Smooth muscle cell (in vitro differentiated cells): Measurements from ENCODE around the gene SCARB1. TPM values are rescaled to one million over a fixed set of nuclear protein-coding genes. Genes with fewer than 3 reads are reported as not detected.

ENCODE experiments used
- DNase-seq: peaks from one replicate; lab custom pipeline; 2025; ENCODE audit not compliant: unreplicated experiment; lab: John Stamatoyannopoulos, UW
- H2AFZ ChIP-seq: fragments of 200-600 bp; sonication (generic); 2 replicates; pipeline ENCODE4 v1.6.0; 2016; ENCODE audit warnings: antibody characterized with exemption, low read depth, mild to moderate bottlenecking
- H3F3A ChIP-seq: fragments of 200-600 bp; sonication (generic); 2 replicates; pipeline ENCODE4 v1.6.0; 2017; ENCODE audit warnings: antibody characterized with exemption, low read depth
- H3K27ac ChIP-seq: fragments of 200-600 bp; sonication (generic); 2 replicates; pipeline ENCODE4 v1.5.1; 2016; ENCODE audit warnings: low read depth, mild to moderate bottlenecking
- H3K27me3 ChIP-seq: fragments of 200-600 bp; sonication (generic); 2 replicates; pipeline ENCODE4 v1.6.1; 2016; ENCODE audit warnings: low read depth, mild to moderate bottlenecking
- H3K36me3 ChIP-seq: fragments of 200-600 bp; sonication (generic); 2 replicates; pipeline ENCODE4 v1.5.1; 2016; ENCODE audit warnings: low read depth
- H3K4me1 ChIP-seq: fragments of 200-600 bp; sonication (generic); 2 replicates; pipeline ENCODE4 v1.5.1; 2016; ENCODE audit warnings: low read depth
- H3K4me2 ChIP-seq: fragments of 200-600 bp; sonication (generic); 2 replicates; pipeline ENCODE4 v1.6.0; 2016; ENCODE audit warnings: mild to moderate bottlenecking
- H3K4me3 ChIP-seq: fragments of 200-600 bp; sonication (generic); 2 replicates; pipeline ENCODE4 v1.5.1; 2016; ENCODE audit warnings: mild to moderate bottlenecking
- H3K79me2 ChIP-seq: fragments of 200-600 bp; sonication (generic); 2 replicates; pipeline ENCODE4 v1.6.0; 2016; ENCODE audit warnings: low read depth, mild to moderate bottlenecking
- H3K9ac ChIP-seq: fragments of 200-600 bp; sonication (generic); 2 replicates; pipeline ENCODE4 v1.6.0; 2016; ENCODE audit warnings: low read depth
- H3K9me3 ChIP-seq: fragments of 200-600 bp; sonication (generic); replicated peaks from 2 replicates; pipeline ENCODE4 v1.5.1; 2016; ENCODE audit warnings: low read depth
- H4K20me1 ChIP-seq: fragments of 200-600 bp; sonication (generic); 2 replicates; pipeline ENCODE4 v1.6.0; 2016; ENCODE audit warnings: low read depth
- WGBS: methylation state at CpG from one replicate; pipeline ENCODE4 v1.1.7; 2016; ENCODE audit warnings: low lambda C conversion rate; 5-methylcytosine and 5-hydroxymethylcytosine counted together
- polyA plus RNA-seq: library from polyadenylated mRNA; unstranded; fragments of >200 nt; fragmentation: Nextera tagmentation; extraction: Ambion mirVana; gene quantifications from 2 replicates; pipeline ENCODE4 v1.2.1, GENCODE V29; 2016
- total RNA-seq: library from RNA; depleted of rRNA; stranded (reverse); fragments of >200 nt; gene quantifications from 2 replicates; pipeline ENCODE4 v1.2.3, GENCODE V29; 2014
- TF ChIP-seq, protein P1 (sequence below): fragments of 200-600 bp; sonication (generic); IDR thresholded peaks from 2 replicates; pipeline ENCODE4 v1.5.1; 2017; ENCODE audit warnings: borderline replicate concordance, mild to moderate bottlenecking, antibody characterized with exemption; ENCODE audit not compliant: insufficient read depth, poor library complexity, severe bottlenecking

The SCARB1 gene
- total and polyA plus RNA-seq, 2 experiments from 2014 or later, result 6.8 to 10.1 TPM

DNA sequence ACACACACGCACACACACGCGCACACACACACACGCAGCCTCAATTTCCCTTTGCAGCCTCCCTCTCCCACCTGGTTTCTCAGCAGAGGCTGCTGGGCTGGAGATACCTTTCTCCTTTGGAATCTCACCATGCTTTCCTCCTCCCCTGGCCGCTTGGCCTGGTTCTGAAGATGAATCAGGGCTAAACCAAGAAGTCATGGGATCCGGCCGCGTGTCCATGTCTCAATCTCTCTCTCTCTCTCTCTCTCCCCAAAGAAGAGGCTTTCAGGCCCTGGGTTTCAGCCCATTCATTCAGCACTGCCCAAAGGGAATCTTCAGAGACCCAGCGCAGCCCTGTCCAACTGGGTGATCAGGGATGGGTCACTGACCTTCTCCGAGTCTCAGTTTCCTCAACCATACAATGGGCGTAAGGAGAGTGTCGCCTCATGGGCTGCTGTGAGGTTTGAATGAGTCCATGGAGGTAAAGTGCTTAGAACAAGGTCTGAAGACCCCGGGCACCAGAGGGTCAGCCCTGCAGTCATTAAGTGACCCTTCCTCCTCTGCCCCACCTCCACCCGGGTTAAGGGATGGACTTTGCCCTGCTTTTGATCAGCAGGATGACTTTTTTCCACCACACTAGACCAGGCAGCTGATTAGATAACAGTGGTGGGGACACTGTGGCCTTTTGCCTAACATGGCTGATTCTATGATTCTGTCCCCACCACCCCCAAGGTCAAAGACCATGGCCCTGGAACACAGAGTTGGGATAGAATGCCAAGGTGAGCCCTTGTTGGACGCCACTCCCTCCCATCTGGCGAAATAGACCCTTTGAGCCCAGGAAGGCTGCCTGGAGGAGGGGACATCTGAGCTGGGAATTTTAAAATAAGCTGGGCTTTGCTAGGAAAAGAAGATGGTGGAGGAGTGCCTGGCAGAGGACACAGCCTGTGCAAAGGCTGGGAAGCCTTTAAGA, 42.1 kb downstream of the SCARB1 start:
- Histone ChIP-seq H2AFZ (no peak overlapping the region), H3K4me1 (no peaks in the 10 kb centered on the region), H3K79me2 (no peaks in the 10 kb centered on the region), H3K36me3 (no peaks in the 10 kb centered on the region), H3K9me3 (no peaks in the 10 kb centered on the region), H3K4me2 (no peak overlapping the region), H3F3A (no peaks in the 10 kb centered on the region), H3K4me3 (no peak overlapping the region), H3K9ac (no peak overlapping the region), H3K27me3 (no peaks in the 10 kb centered on the region), H3K27ac (no peak overlapping the region), H4K20me1 (no peaks in the 10 kb centered on the region)
- WGBS, result 98% methylated on average over 16 of the region's 16 CpGs
- no peak for DNase-seq
- TF ChIP-seq, protein P1, sequence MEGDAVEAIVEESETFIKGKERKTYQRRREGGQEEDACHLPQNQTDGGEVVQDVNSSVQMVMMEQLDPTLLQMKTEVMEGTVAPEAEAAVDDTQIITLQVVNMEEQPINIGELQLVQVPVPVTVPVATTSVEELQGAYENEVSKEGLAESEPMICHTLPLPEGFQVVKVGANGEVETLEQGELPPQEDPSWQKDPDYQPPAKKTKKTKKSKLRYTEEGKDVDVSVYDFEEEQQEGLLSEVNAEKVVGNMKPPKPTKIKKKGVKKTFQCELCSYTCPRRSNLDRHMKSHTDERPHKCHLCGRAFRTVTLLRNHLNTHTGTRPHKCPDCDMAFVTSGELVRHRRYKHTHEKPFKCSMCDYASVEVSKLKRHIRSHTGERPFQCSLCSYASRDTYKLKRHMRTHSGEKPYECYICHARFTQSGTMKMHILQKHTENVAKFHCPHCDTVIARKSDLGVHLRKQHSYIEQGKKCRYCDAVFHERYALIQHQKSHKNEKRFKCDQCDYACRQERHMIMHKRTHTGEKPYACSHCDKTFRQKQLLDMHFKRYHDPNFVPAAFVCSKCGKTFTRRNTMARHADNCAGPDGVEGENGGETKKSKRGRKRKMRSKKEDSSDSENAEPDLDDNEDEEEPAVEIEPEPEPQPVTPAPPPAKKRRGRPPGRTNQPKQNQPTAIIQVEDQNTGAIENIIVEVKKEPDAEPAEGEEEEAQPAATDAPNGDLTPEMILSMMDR, result no peak

DNA sequence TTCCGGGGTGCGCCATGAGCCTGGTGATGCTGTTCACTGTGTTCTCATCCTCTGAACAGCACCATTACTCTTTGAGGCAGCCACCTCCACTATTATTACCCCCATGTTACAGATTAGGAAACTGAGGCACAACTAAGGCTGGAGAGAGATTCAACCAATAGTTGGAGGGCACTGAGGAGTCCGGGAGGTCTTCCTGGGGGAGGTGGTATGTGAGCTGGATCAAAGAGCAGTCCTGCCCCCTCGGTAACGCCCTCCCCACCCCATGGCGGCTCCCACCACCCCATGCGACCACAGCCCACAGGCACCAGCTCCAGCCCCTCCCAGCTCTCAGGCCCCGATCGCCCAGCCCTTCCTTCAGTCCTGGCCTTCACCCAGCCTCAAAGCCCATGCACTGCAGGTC, 43.5 kb downstream of the SCARB1 start:
- Histone ChIP-seq H2AFZ (no peak overlapping the region), H3K79me2 (no peaks in the 10 kb centered on the region), H3K4me1 (no peaks in the 10 kb centered on the region), H3K4me3 (no peak overlapping the region), H3K9me3 (no peaks in the 10 kb centered on the region), H3K27me3 (no peaks in the 10 kb centered on the region), H3K27ac (no peak overlapping the region), H3K9ac (no peak overlapping the region), H3F3A (no peaks in the 10 kb centered on the region), H3K36me3 (no peaks in the 10 kb centered on the region), H3K4me2 (no peak overlapping the region), H4K20me1 (no peaks in the 10 kb centered on the region)
- DNase-seq, result no peak
- WGBS, result 97% methylated on average over 5 of the region's 9 CpGs
- TF ChIP-seq, protein P1, result no peak

DNA sequence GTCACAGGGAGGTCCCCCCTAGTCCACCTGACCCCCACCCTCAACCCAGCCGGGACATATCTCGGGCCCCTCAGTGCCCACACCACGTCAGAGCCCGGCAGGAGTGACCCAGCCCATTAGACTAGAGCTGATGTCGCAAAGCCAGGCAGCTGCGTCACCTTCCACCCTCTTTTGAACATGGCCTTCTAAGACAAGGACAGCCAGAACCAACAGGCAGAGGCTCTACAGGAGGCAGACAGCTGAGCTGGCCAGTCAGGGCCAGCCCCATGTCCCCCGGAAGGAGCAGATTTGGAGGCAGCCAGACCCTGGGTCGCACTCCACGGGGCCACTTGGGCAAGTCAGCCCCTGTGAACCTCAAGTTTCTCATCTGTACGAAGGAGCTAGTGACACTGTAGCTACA, 44.1 kb downstream of the SCARB1 start:
- TF ChIP-seq, protein P1, result no peak
- DNase-seq, result no peak
- 95% methylated on average over 10 of the region's 10 CpGs for WGBS

More for the DNA sequence above, 44.1 kb downstream of the SCARB1 start:
- Histone ChIP-seq H3K4me3 (no peak overlapping the region), H3K36me3 (no peaks in the 10 kb centered on the region), H3K9me3 (no peaks in the 10 kb centered on the region), H3K4me2 (no peak overlapping the region), H3K9ac (no peak overlapping the region), H3K4me1 (no peaks in the 10 kb centered on the region), H3K79me2 (no peaks in the 10 kb centered on the region), H2AFZ (no peak overlapping the region), H3F3A (no peaks in the 10 kb centered on the region), H4K20me1 (no peaks in the 10 kb centered on the region), H3K27me3 (no peaks in the 10 kb centered on the region), H3K27ac (no peak overlapping the region)
